OCI-LY1 (cell line): ENCODE data around the gene SPOCD1.
A peak's percentile ranks its signal among the peaks of the same experiment; 100 is the strongest.

Experiments used
- EZH2 ChIP-seq: fragments of 200-600 bp; sonication (generic), shearing (Covaris generic); IDR thresholded peaks from 2 replicates; pipeline ENCODE4 v1.8.0; 2017; ENCODE audit warnings: borderline replicate concordance, mixed run types, mild to moderate bottlenecking, antibody characterized with exemption, low read length, moderate library complexity, mixed read lengths
- TF ChIP-seq, protein P1 (sequence below): fragments of 200-600 bp; sonication (generic), shearing (Covaris generic); IDR thresholded peaks from 2 replicates; pipeline ENCODE4 v1.5.1; 2017; ENCODE audit warnings: mild to moderate bottlenecking, antibody characterized with exemption, low read length, moderate library complexity, mixed read lengths

GRCh38 chr1:31762726-31763670, 52.8 kb downstream of the SPOCD1 start:
- TF ChIP-seq, protein P1, sequence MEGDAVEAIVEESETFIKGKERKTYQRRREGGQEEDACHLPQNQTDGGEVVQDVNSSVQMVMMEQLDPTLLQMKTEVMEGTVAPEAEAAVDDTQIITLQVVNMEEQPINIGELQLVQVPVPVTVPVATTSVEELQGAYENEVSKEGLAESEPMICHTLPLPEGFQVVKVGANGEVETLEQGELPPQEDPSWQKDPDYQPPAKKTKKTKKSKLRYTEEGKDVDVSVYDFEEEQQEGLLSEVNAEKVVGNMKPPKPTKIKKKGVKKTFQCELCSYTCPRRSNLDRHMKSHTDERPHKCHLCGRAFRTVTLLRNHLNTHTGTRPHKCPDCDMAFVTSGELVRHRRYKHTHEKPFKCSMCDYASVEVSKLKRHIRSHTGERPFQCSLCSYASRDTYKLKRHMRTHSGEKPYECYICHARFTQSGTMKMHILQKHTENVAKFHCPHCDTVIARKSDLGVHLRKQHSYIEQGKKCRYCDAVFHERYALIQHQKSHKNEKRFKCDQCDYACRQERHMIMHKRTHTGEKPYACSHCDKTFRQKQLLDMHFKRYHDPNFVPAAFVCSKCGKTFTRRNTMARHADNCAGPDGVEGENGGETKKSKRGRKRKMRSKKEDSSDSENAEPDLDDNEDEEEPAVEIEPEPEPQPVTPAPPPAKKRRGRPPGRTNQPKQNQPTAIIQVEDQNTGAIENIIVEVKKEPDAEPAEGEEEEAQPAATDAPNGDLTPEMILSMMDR = peak; percentile 69
- TF ChIP-seq EZH2 = no peak
